Measurements from ENCODE around the gene SLCO4A1.

GRCh38 chr20:62677678-62678077 lies 35.4 kb downstream of the SLCO4A1 start:
- TF ChIP-seq, protein P1, sequence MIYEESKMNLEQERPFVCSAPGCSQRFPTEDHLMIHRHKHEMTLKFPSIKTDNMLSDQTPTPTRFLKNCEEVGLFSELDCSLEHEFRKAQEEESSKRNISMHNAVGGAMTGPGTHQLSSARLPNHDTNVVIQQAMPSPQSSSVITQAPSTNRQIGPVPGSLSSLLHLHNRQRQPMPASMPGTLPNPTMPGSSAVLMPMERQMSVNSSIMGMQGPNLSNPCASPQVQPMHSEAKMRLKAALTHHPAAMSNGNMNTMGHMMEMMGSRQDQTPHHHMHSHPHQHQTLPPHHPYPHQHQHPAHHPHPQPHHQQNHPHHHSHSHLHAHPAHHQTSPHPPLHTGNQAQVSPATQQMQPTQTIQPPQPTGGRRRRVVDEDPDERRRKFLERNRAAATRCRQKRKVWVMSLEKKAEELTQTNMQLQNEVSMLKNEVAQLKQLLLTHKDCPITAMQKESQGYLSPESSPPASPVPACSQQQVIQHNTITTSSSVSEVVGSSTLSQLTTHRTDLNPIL (CRISPR knock-in tag; IDR thresholded peaks at IDR 0.05; ENCODE audit: low read depth): no peak
- TF ChIP-seq TCF4 (CRISPR knock-in tag; IDR thresholded peaks at IDR 0.05; ENCODE audit: borderline replicate concordance) (no peak), ZFP30 (CRISPR knock-in tag; IDR thresholded peaks at IDR 0.05) (no peak), ZNF565 (CRISPR knock-in tag; conservative IDR thresholded peaks at IDR 0.05; ENCODE audit: low read depth) (no peak), ZFP3 (CRISPR knock-in tag; IDR thresholded peaks at IDR 0.05) (no peak), TSHZ2 (CRISPR knock-in tag; IDR thresholded peaks at IDR 0.05) (no peak), RARB (CRISPR knock-in tag; IDR thresholded peaks at IDR 0.05) (no peak), ISL1 (CRISPR knock-in tag; IDR thresholded peaks at IDR 0.05) (no peak), ARNTL (CRISPR knock-in tag; IDR thresholded peaks at IDR 0.05; ENCODE audit: borderline replicate concordance, low read depth) (no peak)
- TF ChIP-seq, protein P2, sequence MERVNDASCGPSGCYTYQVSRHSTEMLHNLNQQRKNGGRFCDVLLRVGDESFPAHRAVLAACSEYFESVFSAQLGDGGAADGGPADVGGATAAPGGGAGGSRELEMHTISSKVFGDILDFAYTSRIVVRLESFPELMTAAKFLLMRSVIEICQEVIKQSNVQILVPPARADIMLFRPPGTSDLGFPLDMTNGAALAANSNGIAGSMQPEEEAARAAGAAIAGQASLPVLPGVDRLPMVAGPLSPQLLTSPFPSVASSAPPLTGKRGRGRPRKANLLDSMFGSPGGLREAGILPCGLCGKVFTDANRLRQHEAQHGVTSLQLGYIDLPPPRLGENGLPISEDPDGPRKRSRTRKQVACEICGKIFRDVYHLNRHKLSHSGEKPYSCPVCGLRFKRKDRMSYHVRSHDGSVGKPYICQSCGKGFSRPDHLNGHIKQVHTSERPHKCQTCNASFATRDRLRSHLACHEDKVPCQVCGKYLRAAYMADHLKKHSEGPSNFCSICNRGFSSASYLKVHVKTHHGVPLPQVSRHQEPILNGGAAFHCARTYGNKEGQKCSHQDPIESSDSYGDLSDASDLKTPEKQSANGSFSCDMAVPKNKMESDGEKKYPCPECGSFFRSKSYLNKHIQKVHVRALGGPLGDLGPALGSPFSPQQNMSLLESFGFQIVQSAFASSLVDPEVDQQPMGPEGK (CRISPR knock-in tag; IDR thresholded peaks at IDR 0.05; ENCODE audit: borderline replicate concordance): no peak
- TF ChIP-seq, protein P3, sequence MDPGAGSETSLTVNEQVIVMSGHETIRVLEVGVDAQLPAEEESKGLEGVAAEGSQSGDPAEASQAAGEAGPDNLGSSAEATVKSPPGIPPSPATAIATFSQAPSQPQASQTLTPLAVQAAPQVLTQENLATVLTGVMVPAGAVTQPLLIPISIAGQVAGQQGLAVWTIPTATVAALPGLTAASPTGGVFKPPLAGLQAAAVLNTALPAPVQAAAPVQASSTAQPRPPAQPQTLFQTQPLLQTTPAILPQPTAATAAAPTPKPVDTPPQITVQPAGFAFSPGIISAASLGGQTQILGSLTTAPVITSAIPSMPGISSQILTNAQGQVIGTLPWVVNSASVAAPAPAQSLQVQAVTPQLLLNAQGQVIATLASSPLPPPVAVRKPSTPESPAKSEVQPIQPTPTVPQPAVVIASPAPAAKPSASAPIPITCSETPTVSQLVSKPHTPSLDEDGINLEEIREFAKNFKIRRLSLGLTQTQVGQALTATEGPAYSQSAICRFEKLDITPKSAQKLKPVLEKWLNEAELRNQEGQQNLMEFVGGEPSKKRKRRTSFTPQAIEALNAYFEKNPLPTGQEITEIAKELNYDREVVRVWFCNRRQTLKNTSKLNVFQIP (CRISPR knock-in tag; IDR thresholded peaks at IDR 0.05; ENCODE audit: borderline replicate concordance, low read depth): no peak
